Epithelial cell of esophagus (primary cell): ENCODE measurements around the gene PNRC1.
"Not testable (repeated sequence)": the region's sequence is repeated elsewhere in the genome, so short reads cannot be mapped to it uniquely, and the experiment has no call there.

ENCODE experiments used
- DNase-seq: peaks from one replicate; pipeline ENCODE4 v3.0.0; 2010; ENCODE audit warnings: low read depth
- H3K4me3 ChIP-seq: 2 replicates; pipeline ENCODE4 v1.5.1; 2011; ENCODE audit warnings: mild to moderate bottlenecking, low read length, control low read depth
- CTCF ChIP-seq: IDR thresholded peaks from 2 replicates; pipeline ENCODE4 v1.5.1; 2011; ENCODE audit warnings: low read depth, mild to moderate bottlenecking, low read length, control low read depth, inconsistent platforms; ENCODE audit not compliant: insufficient read depth; ENCODE audit errors: missing control alignments

PNRC1 gene

GRCh38 chr6:89058627-89059026 lies 21.9 kb upstream of the PNRC1 start:
- no peak overlapping the region for H3K4me3 ChIP-seq
- TF ChIP-seq CTCF: no peak
- DNase-seq: no peak

GRCh38 chr6:89059227-89059626 lies 21.3 kb upstream of the PNRC1 start:
- no peak overlapping the region for H3K4me3 ChIP-seq
- no peak for TF ChIP-seq CTCF
- DNase-seq: no peak

GRCh38 chr6:89063881-89064280 lies 16.7 kb upstream of the PNRC1 start:
- DNase-seq: no peak
- H3K4me3 ChIP-seq: no peak overlapping the region
- no peak for TF ChIP-seq CTCF

- not testable (repeated sequence) for H3K4me3 ChIP-seq, DNase-seq
These were observed 15.6 kb upstream of the PNRC1 start for GRCh38 chr6:89064931-89065330.

GRCh38 chr6:89066121-89066520 lies 14.4 kb upstream of the PNRC1 start:
- not testable (repeated sequence) for DNase-seq, H3K4me3 ChIP-seq

- no peak overlapping the region for H3K4me3 ChIP-seq
- no peak for DNase-seq
- TF ChIP-seq CTCF: no peak
These were observed 13.5 kb upstream of the PNRC1 start for GRCh38 chr6:89066940-89067646.

GRCh38 chr6:89067796-89068195 lies 12.8 kb upstream of the PNRC1 start:
- no peak overlapping the region for H3K4me3 ChIP-seq
- peak; percentile 81 for DNase-seq
- TF ChIP-seq CTCF: no peak

- TF ChIP-seq CTCF: no peak
- DNase-seq: no peak
- H3K4me3 ChIP-seq: no peak overlapping the region
These were observed 11.9 kb upstream of the PNRC1 start for GRCh38 chr6:89068695-89069094.
